ENCODE results near the gene POMP.

The POMP gene

GRCh38 chr13:28718543-28719226 is 59.8 kb downstream of the POMP start, which contains the start of gene SLC46A3:
TSS of gene SLC46A3 (minus strand) at chr13:28718970. CDS start at chr13:28717998, 972 bp downstream.
- TF ChIP-seq FOXM1 (IDR thresholded peaks at IDR 0.05; ENCODE audit: borderline replicate concordance, low read depth) (no peak), RAD21 (IDR thresholded peaks at IDR 0.05; ENCODE audit: low read depth) (no peak), REST (IDR thresholded peaks at IDR 0.05; ENCODE audit: low read depth) (no peak), TCF12 (IDR thresholded peaks at IDR 0.05; ENCODE audit: low read depth) (no peak), YY1 (IDR thresholded peaks at IDR 0.05; ENCODE audit: low read depth) (no peak), TAF1 (IDR thresholded peaks at IDR 0.05; ENCODE audit: low read depth) (0 out of 2 replicates have a peak, but pooled peaks have one; percentile 24), TEAD4 (IDR thresholded peaks at IDR 0.05) (no peak), MAX (IDR thresholded peaks at IDR 0.05) (peak; percentile 64)

- no peak for TF ChIP-seq NFIC (IDR thresholded peaks at IDR 0.05)
- no peak for TF ChIP-seq CEBPB (IDR thresholded peaks at IDR 0.05)
- TF ChIP-seq REST (IDR thresholded peaks at IDR 0.05; ENCODE audit: low read depth), result no peak
- TF ChIP-seq CREB1 (IDR thresholded peaks at IDR 0.05; ENCODE audit: low read depth), result no peak
- TF ChIP-seq TEAD4 (IDR thresholded peaks at IDR 0.05), result no peak
- no peak for TF ChIP-seq TAF1 (IDR thresholded peaks at IDR 0.05; ENCODE audit: low read depth)
- no peak for TF ChIP-seq YY1 (IDR thresholded peaks at IDR 0.05; ENCODE audit: low read depth)
- no peak for TF ChIP-seq RAD21 (IDR thresholded peaks at IDR 0.05; ENCODE audit: low read depth)
- TF ChIP-seq FOXM1 (IDR thresholded peaks at IDR 0.05; ENCODE audit: borderline replicate concordance, low read depth), result no peak
- TF ChIP-seq EGR1 (IDR thresholded peaks at IDR 0.05), result no peak
- TF ChIP-seq TCF12 (IDR thresholded peaks at IDR 0.05; ENCODE audit: low read depth), result no peak
- no peak for TF ChIP-seq EP300 (IDR thresholded peaks at IDR 0.05; ENCODE audit: borderline replicate concordance)
- no peak for TF ChIP-seq ZBTB7A (IDR thresholded peaks at IDR 0.05; ENCODE audit: low read depth)
- no peak for TF ChIP-seq MAX (IDR thresholded peaks at IDR 0.05)
- no peak for TF ChIP-seq USF1 (IDR thresholded peaks at IDR 0.05)
Observed at GRCh38 chr13:28719227-28720055, 60.5 kb downstream of the POMP start.

GRCh38 chr13:28723806-28724205 is 64.9 kb downstream of the POMP start:
- TF ChIP-seq TCF12 (IDR thresholded peaks at IDR 0.05; ENCODE audit: low read depth) (no peak), YY1 (IDR thresholded peaks at IDR 0.05; ENCODE audit: low read depth) (no peak), NFIC (IDR thresholded peaks at IDR 0.05) (no peak)

- TF ChIP-seq TCF12 (IDR thresholded peaks at IDR 0.05; ENCODE audit: low read depth) (no peak), FOXM1 (IDR thresholded peaks at IDR 0.05; ENCODE audit: borderline replicate concordance, low read depth) (no peak), EP300 (IDR thresholded peaks at IDR 0.05; ENCODE audit: borderline replicate concordance) (no peak), MAX (IDR thresholded peaks at IDR 0.05) (no peak), EGR1 (IDR thresholded peaks at IDR 0.05) (no peak), USF1 (IDR thresholded peaks at IDR 0.05) (no peak), CEBPB (IDR thresholded peaks at IDR 0.05) (no peak), CREB1 (IDR thresholded peaks at IDR 0.05; ENCODE audit: low read depth) (no peak), NFIC (IDR thresholded peaks at IDR 0.05) (no peak), YY1 (IDR thresholded peaks at IDR 0.05; ENCODE audit: low read depth) (no peak), REST (IDR thresholded peaks at IDR 0.05; ENCODE audit: low read depth) (no peak), TAF1 (IDR thresholded peaks at IDR 0.05; ENCODE audit: low read depth) (no peak), RAD21 (IDR thresholded peaks at IDR 0.05; ENCODE audit: low read depth) (no peak)
Observed at GRCh38 chr13:28725046-28725610, 66.2 kb downstream of the POMP start.

Measured in Ishikawa (cell line).